ENCODE measurements around the gene RNF157.
A peak's percentile ranks its signal among the peaks of the same experiment; 100 is the strongest.
"Not testable (repeated sequence)": the region's sequence is repeated elsewhere in the genome, so short reads cannot be mapped to it uniquely, and the experiment has no call there.

The RNF157 gene

DNA sequence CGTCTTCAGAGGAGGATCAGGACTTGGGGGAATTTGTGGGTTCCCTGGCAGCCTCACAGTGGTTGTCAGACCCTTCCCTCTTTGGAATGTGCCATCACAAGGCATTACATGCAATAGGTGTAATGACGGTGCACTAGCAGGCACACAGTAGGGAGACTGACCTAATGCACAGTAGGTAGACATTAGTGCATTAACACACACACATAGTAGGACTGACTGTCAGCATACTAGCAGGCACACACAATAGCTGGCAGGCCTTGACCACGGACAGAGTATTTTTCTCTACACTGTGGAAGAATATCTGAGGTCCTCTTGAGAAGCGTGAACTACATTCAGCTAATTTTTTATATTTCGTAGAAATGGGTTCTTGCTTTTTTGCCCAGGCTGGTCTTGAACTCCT lies 14.0 kb upstream of the RNF157 start:
- no peak for DNase-seq (ENCODE audit: insufficient read length, low spot score)
- TF ChIP-seq, protein P1, sequence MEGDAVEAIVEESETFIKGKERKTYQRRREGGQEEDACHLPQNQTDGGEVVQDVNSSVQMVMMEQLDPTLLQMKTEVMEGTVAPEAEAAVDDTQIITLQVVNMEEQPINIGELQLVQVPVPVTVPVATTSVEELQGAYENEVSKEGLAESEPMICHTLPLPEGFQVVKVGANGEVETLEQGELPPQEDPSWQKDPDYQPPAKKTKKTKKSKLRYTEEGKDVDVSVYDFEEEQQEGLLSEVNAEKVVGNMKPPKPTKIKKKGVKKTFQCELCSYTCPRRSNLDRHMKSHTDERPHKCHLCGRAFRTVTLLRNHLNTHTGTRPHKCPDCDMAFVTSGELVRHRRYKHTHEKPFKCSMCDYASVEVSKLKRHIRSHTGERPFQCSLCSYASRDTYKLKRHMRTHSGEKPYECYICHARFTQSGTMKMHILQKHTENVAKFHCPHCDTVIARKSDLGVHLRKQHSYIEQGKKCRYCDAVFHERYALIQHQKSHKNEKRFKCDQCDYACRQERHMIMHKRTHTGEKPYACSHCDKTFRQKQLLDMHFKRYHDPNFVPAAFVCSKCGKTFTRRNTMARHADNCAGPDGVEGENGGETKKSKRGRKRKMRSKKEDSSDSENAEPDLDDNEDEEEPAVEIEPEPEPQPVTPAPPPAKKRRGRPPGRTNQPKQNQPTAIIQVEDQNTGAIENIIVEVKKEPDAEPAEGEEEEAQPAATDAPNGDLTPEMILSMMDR (IDR thresholded peaks at IDR 0.05; ENCODE audit: insufficient read depth, missing control alignments): no peak
- no peak for FAIRE-seq

DNA sequence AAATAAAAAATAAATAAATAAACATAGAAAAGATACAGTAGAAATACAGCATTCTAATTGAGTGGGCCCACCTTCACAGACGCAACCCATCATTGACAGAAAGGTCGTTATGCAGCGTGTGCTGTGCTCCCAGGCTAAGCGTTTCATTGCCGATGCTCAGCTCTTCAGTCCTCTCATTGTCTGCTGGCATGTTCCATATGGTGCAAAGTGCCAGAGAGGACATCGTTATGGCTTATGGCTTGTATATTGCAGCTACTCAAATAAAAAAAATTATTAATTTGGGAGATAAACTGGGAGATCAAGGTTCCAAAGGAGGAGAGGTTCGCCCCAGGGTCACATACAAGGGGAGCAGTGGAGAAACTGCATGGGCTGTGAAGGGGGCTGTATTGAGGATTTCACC lies 13.5 kb upstream of the RNF157 start:
- FAIRE-seq (no peak), DNase-seq (ENCODE audit: insufficient read length, low spot score) (no peak)
- TF ChIP-seq, protein P1 (IDR thresholded peaks at IDR 0.05; ENCODE audit: insufficient read depth, missing control alignments): no peak

DNA sequence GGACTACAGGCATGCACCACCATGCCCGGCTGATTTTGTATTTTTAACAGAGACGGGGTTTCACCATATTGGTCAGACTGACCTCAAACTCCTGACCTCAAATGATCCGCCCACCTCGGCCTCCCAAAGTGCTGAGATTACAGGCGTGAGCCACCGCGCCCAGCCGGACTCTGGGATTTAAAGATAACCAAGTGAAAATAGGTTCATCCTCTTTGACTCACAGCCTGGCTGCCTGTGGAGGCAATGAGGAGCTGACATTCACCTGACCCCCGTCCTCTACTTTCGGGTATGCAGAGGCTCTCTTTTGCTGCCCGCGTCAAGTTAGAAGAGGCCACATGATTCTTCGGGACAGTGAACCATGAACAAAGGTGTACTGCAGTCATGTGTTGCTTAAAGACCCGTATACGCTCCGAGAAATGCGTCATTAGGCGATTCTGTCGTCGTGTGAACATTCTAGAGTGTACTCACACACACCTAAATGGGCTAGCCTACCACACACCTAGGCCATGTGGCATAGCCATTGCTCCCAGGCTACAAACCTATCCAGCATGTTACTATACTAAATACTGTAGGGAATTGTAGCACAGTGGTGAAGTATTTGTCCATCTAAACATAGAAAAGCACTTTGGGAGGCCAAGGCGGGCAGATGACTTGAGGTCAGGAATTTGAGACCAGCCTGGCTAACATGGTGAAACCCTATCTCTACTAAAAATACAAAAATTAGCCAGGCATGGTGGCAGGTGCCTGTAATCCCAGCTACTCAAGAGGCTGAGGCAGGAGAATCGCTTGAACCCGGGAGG lies 12.9 kb upstream of the RNF157 start:
- DNase-seq (ENCODE audit: insufficient read length, low spot score); FAIRE-seq: not testable (repeated sequence)

DNA sequence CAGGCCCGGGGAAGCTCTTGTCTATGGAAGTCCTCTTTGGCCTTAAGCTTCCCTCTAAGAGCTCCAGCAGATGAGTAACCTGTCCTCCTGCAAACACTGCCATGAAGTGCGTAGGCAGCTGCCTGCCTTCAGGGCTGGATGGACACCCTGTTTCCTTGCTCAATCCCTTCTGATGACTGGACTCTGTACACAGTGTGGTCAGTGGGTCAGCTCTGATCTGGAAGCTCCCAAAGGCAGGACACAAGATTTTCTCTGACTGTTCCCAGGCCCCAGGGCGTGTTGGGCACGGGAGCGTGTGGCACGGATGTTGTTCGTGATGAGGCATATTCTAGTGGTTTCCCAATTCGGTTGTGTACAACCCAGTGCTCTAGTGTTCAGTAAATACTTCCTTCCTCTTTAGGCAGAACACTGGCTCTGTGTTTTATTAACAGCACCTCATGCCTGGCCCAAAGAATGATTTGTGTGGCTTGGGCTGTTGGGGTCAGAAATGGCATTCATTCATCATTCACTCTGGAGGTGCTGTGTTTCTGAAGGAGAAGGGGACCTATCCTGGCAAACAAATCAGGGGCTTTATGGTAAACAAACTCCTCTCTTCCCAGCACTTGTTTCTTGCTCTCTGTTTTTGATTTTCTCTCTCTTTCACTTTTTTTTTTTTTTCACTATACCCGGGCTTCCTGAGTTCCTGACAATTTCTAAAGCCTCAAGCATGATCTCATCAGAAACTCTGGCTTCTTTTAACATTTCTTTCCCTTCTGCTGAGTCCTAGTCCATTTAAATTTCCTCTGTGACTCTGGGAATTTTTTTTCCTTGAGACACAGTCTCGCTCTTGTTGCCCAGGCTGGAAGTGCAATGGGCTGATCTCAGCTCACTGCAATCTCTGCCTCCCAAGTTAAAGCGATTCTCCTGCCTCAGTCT lies 12.0 kb upstream of the RNF157 start:
- DNase-seq (ENCODE audit: insufficient read length, low spot score): no peak
- FAIRE-seq: no peak
- TF ChIP-seq, protein P1 (IDR thresholded peaks at IDR 0.05; ENCODE audit: insufficient read depth, missing control alignments): no peak

DNA sequence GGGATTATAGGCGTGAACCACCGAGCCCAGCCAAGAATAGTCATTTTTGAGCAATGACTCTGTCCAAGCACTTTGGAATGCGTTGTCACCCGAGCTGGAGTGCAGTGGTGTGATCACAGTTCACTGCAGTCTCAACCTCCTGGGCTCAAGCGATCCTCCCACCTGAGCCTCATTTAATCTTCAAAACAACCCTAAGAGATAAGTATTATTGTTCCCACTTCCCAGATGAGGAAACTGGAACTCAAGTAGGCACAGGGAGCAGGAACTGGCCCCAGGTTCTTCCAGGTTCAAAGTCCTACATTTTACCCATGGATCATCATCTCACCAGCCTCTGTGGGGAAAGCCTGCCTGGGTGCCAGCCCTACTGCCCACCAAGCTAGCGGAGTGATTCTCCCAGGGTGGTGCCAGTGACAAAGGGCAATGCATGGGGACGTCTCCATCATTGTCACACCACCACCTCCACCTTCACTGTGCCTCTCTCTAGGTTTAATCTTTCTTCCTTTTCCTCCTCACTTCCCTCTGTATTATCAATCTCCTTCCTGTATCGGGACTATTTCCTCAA lies 11.3 kb upstream of the RNF157 start:
- DNase-seq (ENCODE audit: insufficient read length, low spot score) (no peak), FAIRE-seq (no peak)
- TF ChIP-seq, protein P1 (IDR thresholded peaks at IDR 0.05; ENCODE audit: insufficient read depth, missing control alignments): no peak

DNA sequence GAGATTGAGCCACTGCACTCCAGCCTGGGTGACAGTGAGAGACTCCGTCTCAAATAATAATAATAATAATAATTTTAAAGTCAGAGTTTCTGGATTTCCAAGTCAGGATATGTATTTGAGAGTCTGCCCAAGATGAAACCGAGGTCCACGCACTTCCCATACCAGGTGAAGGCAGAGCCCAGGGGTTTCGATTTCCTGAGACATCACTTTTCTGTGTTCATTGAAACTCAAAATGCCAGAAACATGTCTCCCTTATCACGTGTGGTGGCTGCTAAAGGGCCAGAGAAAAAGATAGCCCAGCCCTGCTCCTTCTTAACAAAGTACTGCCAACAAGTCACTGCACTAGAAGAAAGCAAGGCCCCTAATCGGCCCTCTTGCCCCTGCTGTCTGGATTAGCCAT lies 9.8 kb upstream of the RNF157 start:
- FAIRE-seq: no peak
- TF ChIP-seq, protein P1 (IDR thresholded peaks at IDR 0.05; ENCODE audit: insufficient read depth, missing control alignments): no peak
- DNase-seq (ENCODE audit: insufficient read length, low spot score): no peak

DNA sequence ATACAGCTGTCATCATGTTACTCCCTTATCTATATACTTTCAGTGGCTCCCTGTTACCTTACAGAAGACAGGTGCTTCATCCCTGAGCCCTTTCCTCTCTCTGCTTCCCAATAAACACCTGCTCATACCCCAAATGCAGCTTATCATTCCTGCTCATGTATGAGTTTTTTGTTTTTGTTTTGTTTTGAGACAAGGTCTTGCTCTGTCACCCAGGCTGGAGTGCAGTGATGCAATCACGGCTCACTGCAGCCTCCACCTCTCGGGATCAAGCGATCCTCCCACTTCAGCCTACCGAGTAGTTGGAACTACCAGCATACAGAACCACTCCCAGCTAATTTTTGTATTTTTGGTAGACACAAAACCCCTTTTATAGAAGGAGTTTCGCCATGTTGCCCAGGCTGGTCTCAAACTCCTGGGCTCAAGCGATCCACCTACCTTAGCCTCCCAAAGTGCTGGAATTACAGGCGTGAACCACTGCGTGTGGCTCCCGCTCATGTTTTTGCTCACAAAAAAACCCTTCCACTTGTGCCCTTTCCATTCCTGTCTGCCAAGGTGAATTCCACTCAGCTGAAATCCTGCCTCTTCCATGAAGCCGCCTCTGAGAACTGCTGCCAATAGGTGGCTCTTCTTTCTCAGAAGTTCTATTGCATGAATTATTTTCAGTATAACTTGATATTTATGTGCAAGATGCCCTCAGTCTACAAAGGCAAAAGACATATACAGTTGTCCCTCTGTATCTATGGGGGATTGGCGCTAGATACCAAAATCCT lies 7.9 kb upstream of the RNF157 start:
- no peak for FAIRE-seq
- TF ChIP-seq, protein P1 (IDR thresholded peaks at IDR 0.05; ENCODE audit: insufficient read depth, missing control alignments): peak; percentile 30
- no peak for DNase-seq (ENCODE audit: insufficient read length, low spot score)
